ENCODE results near the gene MTMR8. TPM values are rescaled to one million over a fixed set of nuclear protein-coding genes. Genes with fewer than 3 reads are reported as not detected.

The MTMR8 gene
- total RNA-seq (2022; extraction: Qiagen RNA extraction; ENCODE audit: low read depth) = 0.38 to 1.2 TPM (median 0.76 TPM) in 5 replicates

DNA sequence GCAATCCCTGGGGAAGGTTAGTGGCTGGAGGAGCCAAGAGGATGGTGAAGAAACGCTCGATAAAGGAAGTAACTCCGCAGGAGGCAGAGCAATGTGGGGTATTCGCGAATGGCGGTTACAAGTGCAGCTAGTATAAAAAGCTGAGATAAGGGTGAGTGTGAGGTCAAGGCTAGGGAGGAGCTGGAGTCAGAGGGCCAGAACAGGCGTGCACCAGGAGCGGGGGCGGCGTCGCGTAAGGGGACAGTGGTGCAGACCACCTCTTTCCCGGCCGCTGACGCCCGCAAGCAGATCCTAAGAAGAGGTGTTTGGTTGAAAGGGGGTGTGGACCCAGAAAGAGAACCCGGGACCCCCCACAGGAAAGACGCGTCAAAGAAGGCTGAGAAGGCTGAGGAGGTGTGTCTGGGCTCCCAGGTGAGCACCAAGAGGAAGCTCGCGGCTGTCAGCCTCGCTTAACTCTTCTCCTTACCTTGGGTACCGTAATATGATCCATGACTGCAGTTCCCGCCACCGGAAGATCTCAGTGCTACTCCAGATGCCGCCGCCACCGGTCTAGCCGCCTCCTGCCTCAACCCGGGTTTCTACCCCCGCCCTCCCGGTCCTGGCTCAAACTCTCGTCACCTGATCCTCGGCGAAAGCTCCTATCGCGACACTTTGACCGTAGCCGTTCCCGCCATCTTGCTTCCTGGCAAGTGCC is at the start of gene MTMR8:
Gene MTMR8, minus strand, starts transcription at position 579 of the 694 bp plus-strand sequence. Its CDS starts 89 bp downstream, at position 490.

DNA sequence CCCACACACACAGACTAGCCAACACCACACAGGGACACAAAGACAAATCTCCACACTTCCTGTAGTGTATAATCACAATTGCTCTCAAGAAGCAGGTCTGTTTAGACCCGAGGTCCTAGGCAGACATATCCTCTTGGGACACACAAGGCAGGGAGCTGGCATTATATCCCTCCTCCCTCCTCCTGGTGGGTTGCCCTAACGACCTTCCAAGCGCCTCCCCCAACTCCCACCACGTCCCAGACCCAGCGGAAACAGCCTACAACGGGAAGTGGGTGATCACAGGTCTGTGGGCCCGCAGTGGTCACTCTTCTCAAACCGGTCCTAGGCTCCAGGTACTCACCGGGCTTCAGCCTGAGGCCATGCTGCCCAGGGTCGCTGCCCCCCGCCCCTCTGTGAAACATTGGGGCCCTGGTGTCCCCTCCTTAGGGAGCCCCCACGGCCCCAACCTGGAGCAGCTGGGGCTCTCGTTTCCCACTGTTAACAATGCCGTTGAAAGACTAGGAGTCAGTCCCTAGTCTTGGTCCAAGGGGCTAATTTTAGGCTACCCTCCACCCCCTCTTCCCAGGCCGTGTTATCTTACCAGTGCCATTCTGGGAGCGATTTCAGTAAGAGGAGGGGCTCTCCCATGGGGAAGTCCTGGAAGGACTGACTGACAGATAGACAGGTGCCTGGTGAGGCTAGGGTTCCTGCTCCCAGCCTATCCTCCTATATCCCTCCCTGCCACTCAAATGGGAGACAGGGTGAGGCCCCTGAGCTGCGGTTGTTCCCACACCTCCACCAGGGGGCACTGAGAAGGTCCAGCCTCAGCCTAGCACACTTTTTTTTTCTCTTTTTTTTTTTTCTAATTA is 164.9 kb downstream of the MTMR8 start, which contains the start of gene ASB12:
Gene ASB12, minus strand, starts transcription at position 485 of the 848 bp plus-strand sequence. CDS start 4,957 bp downstream, outside the sequence.

Other genes starting within 250 kb of the MTMR8 start
- gene AMER1, start 189.7 kb downstream of the MTMR8 start, total RNA-seq (2022; extraction: Qiagen RNA extraction; ENCODE audit: low read depth) = 2.0 to 3.0 TPM (median 2.7 TPM) in 5 replicates
- not detected in 5 replicates for gene ASB12, start 164.8 kb downstream of the MTMR8 start, total RNA-seq (2022; extraction: Qiagen RNA extraction; ENCODE audit: low read depth)